Activated CD4-positive, alpha-beta T cell treated with anti-CD3 and anti-CD28 coated beads, Interleukin-2, amount 50 U/mL, for 24 hours (primary cell): Measurements from ENCODE around the gene MRPL18.
"Not testable (repeated sequence)": the region's sequence is repeated elsewhere in the genome, so short reads cannot be mapped to it uniquely, and the experiment has no call there.

Experiments used
- DNase-seq, 2 donors: peaks; one replicate each; pipeline ENCODE4 v3.0.0-alpha.2; 2020; ENCODE audit warnings: low read depth in 1 of 2, low spot score in 1 of 2

Gene MRPL18

DNA sequence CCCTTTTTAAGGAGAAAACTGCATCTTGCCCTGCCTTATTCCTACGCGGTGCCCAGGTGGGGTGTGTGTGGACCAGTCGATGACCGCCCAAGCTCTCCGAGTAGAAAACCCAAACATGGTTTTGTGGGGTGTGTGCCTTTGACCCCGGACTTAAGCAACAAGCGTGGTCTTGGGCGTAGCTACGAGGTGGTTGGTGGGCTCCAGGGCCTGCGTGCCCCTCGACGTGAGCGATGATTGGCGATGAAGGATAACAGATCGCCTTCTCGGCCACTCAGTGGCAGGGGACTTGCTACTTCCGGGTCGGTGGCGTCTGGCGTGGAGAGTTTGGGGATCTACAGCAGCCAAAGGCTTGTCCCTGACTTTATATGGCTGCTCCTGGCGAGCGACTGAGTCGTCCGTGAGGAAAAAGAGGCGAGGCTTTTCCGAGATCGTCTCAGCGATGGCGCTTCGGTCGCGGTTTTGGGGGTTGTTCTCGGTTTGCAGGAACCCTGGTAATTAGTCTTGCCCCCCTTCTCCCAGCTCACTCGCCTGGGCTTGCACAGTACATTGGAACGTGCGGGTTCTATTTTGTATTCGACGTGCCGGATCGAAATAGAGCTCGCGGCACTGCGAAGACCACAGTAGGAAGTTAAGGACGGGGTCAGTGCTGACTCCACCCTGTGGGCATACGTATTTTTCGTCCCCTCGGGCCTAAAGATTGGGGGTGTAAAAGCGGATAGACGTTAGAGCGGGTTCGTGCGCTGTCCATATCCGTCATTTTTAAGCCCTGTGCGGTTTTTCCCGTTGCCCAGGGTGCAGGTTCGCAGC, at the start of gene MRPL18:
Gene MRPL18, plus strand, starts transcription at position 319 of the 807 bp plus-strand sequence. Its CDS starts 121 bp downstream, at position 440.
- DNase-seq = peak; percentile 58 to 91

DNA sequence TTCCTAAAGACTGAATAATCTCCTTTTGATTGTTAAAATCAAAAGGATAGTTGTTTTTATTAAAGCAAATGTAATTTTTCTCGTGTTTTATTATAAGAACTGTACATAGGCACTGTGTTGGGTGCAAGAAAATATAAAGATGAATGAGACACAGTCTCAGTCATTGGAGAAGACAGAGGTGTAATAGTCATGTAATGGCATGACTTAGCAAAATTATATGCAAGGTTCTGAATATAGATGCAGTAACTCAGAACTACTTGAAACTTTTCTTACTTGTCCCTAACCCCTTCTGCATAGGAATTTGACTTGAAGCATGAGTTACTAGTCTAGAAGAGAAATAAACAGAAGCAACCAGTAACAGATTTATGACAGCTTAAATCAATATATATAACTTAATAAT, 48.1 kb upstream of the MRPL18 start:
- no peak for DNase-seq

DNA sequence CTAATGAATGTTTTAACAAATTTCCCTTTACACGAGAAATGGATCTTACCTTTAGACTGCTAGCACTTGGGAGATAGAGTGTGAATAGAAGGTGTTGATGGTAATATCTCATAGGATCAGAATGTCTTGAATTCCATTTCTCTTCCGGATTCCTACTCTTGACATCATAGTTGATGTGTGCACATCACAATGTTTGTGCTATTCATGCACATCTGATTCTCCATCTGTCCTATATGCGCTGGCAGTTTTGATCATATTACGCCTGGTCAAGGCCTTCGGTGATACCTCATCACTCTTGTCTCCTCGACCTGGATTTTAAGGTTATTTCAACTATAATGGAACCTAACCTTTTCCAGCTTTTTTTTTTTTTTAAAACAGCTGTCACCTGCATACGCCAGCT, 45.2 kb upstream of the MRPL18 start:
- no peak for DNase-seq

DNA sequence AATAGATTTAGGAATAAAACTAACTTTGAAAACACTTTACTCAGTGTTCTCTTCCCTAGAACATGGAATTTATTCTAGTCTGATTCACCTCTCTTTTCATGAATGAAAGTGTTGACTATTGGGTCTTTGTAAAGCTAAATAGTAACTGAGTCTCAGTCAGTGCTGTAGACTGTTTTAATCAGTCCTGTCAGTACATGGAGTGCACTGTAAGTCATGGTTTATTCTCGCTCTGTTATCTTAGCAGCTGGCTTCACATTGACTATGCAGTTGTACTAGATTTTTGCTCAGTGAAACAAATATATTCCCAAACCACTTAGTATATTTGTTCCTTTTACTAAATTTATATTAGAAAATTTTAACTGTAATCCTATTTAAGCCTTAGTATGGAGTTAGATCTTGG, 43.5 kb upstream of the MRPL18 start:
- DNase-seq = no peak

DNA sequence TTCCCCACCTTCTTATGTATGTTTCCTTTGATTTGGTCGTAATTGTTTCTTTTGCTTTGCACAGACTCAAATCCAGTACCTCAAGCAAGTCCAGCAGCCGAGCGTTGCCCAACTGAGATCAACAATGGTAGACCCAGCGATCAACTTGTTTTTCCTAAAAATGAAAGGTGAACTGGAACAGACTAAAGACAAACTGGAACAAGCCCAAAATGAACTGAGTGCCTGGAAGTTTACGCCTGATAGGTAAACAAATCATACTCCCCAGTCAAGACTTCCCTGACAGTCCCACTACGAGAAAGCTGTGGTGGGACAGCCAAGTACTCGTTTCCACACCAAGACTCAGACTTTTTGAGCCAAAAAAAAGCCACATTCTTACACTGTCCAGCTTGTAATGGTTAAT, 42.1 kb upstream of the MRPL18 start:
- not testable (repeated sequence) for DNase-seq

DNA sequence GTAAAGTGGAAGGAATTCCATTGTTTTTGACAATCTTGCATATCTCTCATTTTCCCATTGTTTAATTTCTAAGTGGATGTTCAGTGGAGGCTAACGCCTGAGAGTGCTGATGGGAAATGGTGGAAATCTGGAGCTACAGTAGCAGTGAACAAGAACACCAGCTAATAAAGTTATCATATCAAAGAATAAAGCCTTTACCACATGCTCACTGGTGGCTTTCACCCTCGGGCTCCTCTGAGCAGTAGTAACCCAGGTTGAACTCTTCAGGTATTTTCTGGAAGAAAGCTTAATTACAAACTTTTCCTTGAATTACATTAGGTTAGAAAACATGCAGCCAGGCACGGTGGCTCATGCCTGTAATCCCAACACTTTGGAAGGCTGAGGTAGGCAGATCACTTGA, 38.8 kb upstream of the MRPL18 start:
- no peak for DNase-seq

DNA sequence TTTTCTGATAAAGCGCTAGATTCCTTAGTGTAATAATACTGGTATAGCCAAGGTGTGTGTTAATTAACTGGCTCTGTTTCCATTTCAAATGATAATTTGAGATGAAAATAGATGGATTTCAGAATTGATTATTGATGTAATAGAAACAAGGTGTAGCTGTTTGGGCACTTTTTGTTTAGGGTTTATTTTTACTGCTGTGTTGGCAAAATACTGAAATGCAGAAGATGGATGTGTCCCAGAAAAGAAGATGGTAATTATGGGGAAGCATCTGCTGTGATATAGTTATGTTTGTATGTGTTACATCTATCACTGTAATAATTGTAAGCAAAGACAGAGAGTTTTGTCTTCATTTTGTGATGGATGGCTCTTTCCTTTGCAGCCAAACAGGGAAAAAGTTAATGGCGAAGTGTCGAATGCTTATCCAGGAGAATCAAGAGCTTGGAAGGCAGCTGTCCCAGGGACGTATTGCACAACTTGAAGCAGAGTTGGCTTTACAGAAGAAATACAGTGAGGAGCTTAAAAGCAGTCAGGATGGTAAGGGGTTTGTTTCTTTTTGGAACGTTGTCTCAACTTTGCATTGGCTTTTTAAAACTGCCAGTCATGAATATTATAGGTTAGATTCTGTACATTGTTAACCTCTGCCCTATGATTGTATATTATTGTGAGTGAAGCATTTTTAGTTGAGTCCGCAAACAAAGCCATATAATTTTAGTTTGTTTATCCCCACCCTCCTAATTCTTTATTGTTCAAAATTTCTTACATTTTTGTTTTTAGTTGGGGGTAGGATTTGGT, 37.0 kb upstream of the MRPL18 start:
- no peak for DNase-seq

DNA sequence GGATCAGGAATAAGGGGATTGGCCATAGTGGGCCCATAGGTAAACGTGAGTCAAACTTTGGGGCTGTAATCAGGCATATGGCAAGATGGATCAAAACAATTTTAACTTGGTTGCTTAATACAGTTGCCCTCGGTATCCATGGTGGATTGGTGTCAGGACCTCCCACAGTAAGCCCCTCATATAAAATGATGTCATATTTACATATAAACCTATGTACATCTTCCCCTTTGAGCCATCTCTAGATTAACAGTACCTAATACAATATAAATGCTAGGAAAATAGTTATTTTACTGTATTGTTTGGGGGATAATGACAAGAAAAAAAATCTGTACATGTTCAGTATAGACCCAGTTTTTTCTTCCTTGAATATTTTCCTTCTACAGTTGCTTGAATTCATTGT, 35.9 kb upstream of the MRPL18 start:
- DNase-seq = no peak

DNA sequence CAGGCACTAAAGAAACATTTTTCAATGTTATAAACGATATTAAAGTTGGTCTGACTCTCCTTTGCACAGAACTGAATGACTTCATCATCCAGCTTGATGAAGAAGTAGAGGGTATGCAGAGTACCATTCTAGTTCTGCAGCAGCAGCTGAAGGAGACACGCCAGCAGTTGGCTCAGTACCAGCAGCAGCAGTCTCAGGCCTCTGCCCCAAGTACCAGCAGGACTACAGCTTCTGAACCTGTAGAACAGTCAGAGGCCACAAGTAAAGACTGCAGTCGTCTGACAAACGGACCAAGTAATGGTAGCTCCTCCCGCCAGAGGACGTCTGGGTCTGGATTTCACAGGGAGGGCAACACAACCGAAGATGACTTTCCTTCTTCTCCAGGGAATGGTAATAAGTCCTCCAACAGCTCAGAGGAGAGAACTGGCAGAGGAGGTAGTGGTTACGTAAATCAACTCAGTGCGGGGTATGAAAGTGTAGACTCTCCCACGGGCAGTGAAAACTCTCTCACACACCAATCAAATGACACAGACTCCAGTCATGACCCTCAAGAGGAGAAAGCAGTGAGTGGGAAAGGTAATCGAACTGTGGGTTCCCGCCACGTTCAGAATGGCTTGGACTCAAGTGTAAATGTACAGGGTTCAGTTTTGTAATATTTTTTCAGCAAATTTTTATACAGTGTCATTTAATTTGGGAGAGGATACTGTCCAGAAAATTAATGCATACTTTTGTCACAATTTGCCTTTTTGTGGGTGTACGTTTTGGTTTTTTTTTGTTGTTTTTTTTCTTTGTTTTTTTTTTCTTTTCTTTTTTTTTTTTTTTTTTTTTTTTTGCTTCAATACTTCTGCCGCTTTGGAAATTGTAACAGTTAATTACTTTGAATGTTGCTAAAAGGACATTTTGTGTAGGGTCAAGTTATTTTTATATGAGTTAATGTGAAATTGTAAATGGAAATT, 35.0 kb upstream of the MRPL18 start:
- DNase-seq = no peak

DNA sequence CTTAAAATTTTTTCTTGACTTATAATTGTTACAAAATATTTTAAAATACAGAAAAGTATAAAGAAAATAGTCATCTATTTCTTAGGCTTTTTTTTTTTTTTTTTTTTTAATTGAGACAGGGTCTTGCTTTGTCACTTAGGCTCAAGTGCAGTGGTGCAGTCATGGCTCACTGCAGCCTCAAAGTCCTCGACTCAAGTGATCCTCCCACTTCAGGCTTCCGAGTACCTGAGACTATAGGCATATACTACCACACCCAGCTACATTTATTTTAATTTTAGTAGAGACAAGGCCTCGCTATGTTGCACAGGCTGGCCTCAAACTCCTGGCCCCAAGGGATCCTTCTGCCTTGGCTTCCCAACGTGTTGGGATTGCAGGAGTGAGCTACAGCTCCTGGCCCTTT, 33.8 kb upstream of the MRPL18 start:
- no peak for DNase-seq

DNA sequence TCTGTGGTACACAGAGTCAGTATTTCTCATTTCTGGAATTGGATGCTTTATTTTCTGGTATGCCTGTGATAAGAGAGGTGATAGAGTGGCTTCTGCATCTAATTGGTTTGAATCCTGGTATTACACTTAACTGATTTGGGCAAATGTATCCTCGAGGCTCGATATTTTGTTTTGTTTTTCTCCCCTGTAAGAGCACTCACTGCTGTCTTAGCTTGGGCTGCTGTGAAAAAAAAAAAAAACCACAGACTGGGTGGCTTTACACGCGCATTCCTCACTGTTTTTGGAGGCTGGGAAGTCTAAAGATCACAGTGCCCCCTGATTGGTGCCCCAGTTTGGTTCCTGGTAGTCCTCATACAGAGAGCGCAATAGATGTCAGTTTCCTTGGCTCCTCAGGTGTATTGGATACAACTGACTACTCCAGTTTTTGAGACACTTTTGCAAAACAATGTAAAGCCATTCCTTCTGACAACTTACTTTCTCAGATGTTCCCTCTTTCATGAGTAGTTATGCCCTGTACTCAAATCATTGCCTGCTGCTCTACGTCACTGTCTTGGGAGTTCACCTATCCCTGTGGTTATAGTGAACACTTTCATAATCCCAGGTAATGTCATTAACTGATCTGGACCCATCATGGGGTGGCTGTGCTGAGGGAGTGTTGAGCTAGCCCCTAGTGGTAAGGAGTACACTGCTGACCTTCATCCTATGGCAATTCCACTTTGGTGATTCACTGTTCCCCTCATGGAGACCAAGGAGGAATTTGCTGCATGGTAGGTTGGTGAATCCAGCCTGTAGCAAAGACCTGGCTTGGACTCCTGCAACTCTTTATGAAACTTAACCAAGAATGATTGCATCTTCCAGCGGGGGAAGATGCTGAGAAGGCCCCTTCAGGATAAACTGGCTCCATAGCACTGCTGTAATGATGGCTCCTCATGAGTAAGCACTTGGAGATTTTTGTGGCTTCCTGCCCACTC, 32.0 kb upstream of the MRPL18 start:
- no peak for DNase-seq

DNA sequence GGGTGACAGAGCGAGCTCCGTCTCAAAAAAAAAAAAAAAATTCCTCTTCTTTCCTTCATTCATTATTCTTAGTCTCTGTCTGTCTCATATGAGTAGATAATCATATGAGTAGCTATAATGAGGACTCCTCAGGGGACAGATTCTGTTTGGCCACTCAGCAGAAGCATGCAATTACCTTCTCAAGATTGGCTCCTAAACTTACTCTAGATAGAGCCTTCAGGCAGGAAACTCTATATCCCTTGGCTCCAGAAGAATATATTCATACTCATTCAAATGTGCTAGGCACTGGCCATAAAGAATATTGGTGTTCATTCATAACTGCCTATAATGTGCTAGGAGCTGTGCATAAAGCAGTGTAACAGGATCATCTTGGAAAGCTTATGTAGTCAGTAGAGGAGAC, 30.6 kb upstream of the MRPL18 start:
- DNase-seq = no peak

DNA sequence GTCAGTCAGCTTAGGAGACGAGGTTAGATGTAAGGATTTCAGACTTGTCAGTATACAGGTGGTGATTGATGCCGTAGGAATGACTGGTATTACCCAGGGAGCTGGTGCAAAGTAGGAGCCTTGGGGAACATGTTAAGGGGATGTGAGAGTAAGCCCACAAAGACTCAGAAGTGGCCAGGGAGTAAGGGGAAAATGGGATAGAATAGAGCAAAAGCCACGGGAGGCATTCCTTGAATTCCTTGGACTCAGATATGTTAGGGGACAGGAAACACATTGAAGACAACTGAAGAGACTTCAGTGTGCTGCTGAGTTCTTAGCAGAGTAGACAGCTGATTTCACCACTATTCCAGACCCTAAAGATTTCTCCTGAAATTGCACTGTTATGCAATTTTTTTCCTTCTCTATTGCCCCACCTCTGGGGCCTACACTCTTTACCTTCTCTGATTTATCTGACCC, 29.6 kb upstream of the MRPL18 start:
- no peak for DNase-seq

DNA sequence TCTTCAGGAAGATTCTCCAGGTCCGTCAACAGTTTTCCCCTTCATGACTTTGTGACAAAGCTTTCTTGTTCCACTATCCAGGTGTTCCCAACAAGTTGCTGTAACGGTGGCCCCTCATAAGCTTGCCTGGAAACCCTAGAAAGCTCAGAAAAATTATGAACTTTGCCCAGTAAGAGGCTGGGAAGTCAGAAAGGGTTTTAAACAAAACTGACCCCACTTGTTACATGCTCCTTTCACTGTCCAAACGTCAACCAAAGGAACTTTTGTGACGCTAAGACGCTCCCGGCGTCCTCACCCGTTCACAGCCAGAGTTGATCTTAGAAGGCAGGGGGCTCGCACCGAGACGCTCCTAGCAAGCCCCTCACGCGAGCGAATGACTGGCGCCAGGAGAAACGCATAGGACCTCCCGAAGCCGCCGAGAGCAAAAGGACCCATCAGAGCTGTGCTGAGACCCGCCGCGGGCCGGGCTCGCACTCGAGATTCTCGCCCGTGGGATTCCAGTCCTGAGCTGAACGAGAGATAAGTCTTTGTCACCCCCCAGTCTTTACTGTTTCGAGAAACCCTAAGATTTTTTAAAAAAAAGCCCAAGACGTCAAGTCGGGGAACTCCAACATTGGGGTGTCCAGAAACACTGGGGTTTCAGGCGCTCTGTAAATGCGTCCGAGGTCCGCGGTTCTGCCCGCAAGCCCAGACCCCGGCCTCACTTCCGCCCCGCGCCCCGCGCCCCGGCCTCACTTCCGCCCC, 29.0 kb upstream of the MRPL18 start:
- peak in 1 of 2 donors; percentile 7 for DNase-seq

DNA sequence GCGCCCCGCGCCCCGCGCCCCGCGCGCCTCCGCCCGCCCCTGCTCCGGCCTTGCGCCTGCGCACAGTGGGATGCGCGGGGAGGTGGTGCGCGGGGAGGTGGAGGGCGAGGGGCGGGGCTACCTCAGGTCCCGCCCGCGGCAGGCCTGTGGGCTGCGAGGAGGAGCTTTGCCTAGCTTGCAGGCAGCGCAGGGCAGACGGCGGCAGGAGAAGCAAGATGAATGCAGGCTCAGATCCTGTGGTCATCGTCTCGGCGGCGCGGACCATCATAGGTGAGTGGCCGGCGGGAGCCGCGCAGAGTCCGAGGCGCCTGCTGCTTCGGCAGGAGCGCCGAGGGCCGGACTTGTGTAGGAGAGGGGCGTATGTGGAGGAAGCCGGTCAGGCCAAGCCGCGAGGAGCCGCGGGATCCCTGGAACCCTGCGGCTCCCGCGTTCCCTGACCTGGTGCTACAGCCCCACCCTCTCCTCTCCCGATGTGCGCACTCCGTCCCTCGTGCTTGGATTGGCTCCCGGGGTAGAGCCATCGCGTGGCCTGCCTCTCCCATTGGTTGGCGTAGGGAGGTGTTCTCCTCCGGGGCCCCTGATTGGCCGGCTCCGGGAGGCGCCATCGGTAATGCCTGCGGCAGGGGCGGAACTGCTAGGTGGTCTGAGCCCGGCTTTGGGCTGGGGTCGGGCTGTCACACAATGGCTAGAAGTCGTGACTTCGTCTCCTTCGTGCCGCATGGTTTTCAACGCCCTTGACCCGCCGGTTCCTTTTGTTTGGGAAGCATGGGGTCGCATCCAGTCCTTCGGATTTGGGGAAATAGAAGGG, 28.2 kb upstream of the MRPL18 start, which contains the start of gene ACAT2:
Gene ACAT2, plus strand, starts transcription at position 173 of the 808 bp plus-strand sequence. Its CDS starts 43 bp downstream, at position 216.
- peak; percentile 83 to 90 for DNase-seq

DNA sequence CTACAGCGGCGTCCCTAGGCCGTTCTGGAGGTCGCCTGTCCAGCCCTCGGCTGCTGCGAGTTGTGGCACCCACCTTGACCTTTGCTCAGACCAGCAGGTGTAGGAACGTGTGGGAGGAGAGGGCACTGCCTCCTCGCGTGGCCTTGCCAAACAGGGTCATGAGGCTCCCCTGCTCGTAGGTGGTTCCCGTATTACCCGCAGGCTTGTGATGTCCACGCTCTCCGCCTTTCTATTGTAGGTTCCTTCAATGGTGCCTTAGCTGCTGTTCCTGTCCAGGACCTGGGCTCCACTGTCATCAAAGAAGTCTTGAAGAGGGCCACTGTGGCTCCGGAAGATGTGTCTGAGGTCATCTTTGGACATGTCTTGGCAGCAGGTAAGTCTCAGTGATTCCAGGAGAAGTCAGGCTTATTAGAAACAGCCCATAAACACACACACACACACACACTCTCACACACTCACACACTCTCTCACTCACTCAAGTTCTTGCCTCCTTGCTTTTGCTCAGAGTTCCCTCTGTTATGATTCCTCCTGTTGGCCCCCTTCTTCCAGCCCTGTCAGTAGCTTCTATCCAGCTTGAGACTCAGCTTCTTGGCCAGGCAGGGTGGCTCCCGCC, 27.5 kb upstream of the MRPL18 start:
- DNase-seq = no peak

DNA sequence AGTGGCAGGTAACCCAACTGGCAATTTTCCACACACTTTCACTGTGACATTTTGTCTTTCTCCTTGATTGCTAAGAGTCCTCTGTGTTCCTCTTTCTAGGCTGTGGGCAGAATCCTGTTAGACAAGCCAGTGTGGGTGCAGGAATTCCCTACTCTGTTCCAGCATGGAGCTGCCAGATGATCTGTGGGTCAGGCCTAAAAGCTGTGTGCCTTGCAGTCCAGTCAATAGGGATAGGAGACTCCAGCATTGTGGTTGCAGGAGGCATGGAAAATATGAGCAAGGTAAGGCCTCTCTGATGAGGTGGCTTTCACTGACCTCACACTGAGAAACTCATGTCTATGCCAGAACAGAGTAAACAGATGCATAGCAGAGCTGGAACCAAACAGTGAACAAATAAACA, 23.4 kb upstream of the MRPL18 start:
- no peak for DNase-seq

DNA sequence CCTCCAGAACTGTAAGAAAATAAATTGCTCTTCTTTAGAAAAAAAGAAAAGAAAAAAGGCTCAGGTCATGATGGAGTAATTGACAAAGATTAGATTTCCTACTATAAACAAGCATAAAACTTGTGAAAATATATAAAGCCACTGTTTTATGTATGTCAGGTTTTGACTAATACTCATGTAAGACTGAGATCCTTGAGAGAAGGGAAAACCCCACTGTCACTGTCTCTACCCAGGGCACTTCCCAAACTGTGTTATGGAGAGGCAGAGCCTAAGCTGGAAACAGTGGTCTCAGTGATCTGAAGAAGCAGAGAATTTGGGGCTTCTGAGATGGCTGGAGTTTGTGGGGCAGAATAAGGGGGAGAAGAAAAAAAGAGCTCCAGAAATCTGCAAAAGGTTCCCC, 20.8 kb upstream of the MRPL18 start:
- no peak for DNase-seq
